MM.1S (cell line): ENCODE results near the gene GRK3.

Source experiments
- DNase-seq: peaks from one replicate; pipeline ENCODE4 v3.0.0-alpha.2; 2015
- H2AFZ ChIP-seq: fragments of 300-600 bp; sonication (generic); 2 replicates; pipeline ENCODE4 v1.6.0; 2016; ENCODE audit warnings: antibody characterized with exemption, low read length
- H3F3A ChIP-seq: fragments of 300-600 bp; sonication (generic); 2 replicates; pipeline ENCODE4 v1.6.1; 2016; ENCODE audit warnings: mild to moderate bottlenecking, antibody characterized with exemption, low read length, moderate library complexity, mixed read lengths; ENCODE audit not compliant: insufficient read depth
- H3K27ac ChIP-seq: fragments of 300-600 bp; sonication (generic); 2 replicates; pipeline ENCODE4 v1.5.1; 2016; ENCODE audit warnings: mild to moderate bottlenecking, low read length
- H3K27me3 ChIP-seq: fragments of 300-600 bp; sonication (generic); replicated peaks from 2 replicates; pipeline ENCODE4 v1.6.0; 2016; ENCODE audit warnings: low read length; ENCODE audit not compliant: insufficient read depth
- H3K36me3 ChIP-seq: fragments of 300-600 bp; sonication (generic); replicated peaks from 2 replicates; pipeline ENCODE4 v1.6.1; 2016; ENCODE audit warnings: mild to moderate bottlenecking, low read length, mixed read lengths; ENCODE audit not compliant: insufficient read depth
- H3K4me1 ChIP-seq: fragments of 300-600 bp; sonication (generic); 2 replicates; pipeline ENCODE4 v1.6.1; 2016; ENCODE audit warnings: low read length, mixed read lengths
- H3K4me2 ChIP-seq: fragments of 300-600 bp; sonication (generic); 2 replicates; pipeline ENCODE4 v1.6.0; 2016; ENCODE audit warnings: low read depth, low read length
- H3K4me3 ChIP-seq: fragments of 300-600 bp; sonication (generic); 2 replicates; pipeline ENCODE4 v1.5.1; 2016; ENCODE audit warnings: low read length, mixed read lengths
- H3K79me2 ChIP-seq: fragments of 300-600 bp; sonication (generic); 2 replicates; pipeline ENCODE4 v1.6.1; 2016; ENCODE audit warnings: mixed run types, low read length, mixed read lengths
- H3K9ac ChIP-seq: fragments of 300-600 bp; sonication (generic); 2 replicates; pipeline ENCODE4 v1.6.1; 2016; ENCODE audit warnings: low read length, mixed read lengths
- H3K9me2 ChIP-seq: fragments of 300-600 bp; sonication (generic); replicated peaks from 2 replicates; pipeline ENCODE4 v1.6.1; 2016; ENCODE audit warnings: mild to moderate bottlenecking, low read length, mixed read lengths; ENCODE audit not compliant: insufficient read depth
- H3K9me3 ChIP-seq: fragments of 300-600 bp; sonication (generic); replicated peaks from 2 replicates; pipeline ENCODE4 v1.6.1; 2016; ENCODE audit warnings: mild to moderate bottlenecking, low read length, mixed read lengths; ENCODE audit not compliant: insufficient read depth
- H4K20me1 ChIP-seq: fragments of 300-600 bp; sonication (generic); 2 replicates; pipeline ENCODE4 v1.6.1; 2016; ENCODE audit warnings: mild to moderate bottlenecking, low read length, moderate library complexity, mixed read lengths; ENCODE audit not compliant: insufficient read depth
- CTCF ChIP-seq: fragments of 300-600 bp; sonication (generic); IDR thresholded peaks from 2 replicates; pipeline ENCODE4 v1.5.1; 2016; ENCODE audit warnings: antibody characterized with exemption, low read length, mixed read lengths
- EZH2 ChIP-seq: fragments of 300-600 bp; sonication (generic); optimal IDR thresholded peaks from 2 replicates; pipeline ENCODE3; 2017; ENCODE audit warnings: low read depth, mild to moderate bottlenecking, antibody characterized with exemption, low read length, mixed read lengths
- EZH2phosphoT487 ChIP-seq: fragments of 300-600 bp; sonication (generic); IDR thresholded peaks from 2 replicates; pipeline ENCODE4 v1.6.1; 2018; ENCODE audit warnings: antibody characterized with exemption, low read length

GRK3 gene

DNA sequence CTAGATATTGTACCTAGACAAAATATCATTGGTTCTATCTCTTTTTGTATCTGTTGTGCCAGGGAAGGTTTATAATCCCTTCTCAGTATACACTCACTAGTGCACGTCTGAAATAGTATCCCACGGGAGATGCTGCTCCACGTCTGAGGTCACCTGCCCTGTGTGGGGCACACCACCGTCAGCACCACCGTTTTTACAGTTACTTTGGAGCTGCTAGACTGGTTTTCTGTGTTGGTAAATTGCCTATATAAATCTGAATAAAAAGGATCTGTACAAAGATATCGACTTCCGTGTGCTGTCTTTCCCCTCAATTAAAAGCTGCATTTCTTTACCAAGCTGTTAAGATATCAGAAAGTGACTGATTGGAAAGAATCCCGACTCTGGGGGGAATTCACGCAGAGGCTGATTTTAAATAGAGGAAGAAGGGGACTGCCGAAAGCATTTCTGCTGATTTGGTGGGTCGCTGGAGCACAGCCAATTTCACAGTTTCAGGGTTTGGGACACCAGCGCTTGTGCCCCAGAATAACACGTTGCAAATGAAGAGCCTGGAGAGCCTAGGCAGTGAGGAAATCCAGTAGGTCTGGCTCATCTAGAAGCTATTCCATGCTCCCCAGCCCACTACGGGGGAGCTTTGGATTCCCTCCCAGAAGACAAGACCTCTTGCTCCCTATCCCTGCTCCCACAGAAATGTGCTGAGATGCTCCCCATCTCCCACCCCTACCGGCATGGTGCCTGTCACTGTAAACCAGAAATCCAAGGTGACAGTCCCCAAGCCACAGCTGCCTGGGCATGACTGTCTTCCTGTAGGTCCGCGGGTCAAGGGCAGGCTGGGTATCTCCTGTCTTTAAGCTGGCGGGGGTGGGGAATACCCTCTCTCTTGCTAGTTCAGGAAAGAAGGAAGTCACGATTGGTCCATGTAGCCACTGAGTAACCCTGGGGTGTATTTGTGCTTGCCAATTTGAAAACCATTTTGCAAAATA, 164.8 kb downstream of the GRK3 start:
- H3K9ac ChIP-seq: no peak overlapping the region
- H3K79me2 ChIP-seq: no peaks in the 10 kb centered on the region
- H3F3A ChIP-seq: no peaks in the 10 kb centered on the region
- H3K4me3 ChIP-seq: no peak overlapping the region
- H3K4me1 ChIP-seq: no peaks in the 10 kb centered on the region
- no peaks in the 10 kb centered on the region for H3K9me2 ChIP-seq
- no peak overlapping the region for H2AFZ ChIP-seq
- no peaks in the 10 kb centered on the region for H3K9me3 ChIP-seq
- no peak for TF ChIP-seq EZH2phosphoT487
- TF ChIP-seq CTCF: no peak
- no peak for TF ChIP-seq EZH2
- H3K4me2 ChIP-seq: no peak overlapping the region
- no peaks in the 10 kb centered on the region for H4K20me1 ChIP-seq
- 0 out of 2 replicates have a peak, but pooled peaks cover 3% of the 10 kb centered on the region for H3K27me3 ChIP-seq
- no peaks in the 10 kb centered on the region for H3K36me3 ChIP-seq
- no peak overlapping the region for H3K27ac ChIP-seq
- DNase-seq: no peak

DNA sequence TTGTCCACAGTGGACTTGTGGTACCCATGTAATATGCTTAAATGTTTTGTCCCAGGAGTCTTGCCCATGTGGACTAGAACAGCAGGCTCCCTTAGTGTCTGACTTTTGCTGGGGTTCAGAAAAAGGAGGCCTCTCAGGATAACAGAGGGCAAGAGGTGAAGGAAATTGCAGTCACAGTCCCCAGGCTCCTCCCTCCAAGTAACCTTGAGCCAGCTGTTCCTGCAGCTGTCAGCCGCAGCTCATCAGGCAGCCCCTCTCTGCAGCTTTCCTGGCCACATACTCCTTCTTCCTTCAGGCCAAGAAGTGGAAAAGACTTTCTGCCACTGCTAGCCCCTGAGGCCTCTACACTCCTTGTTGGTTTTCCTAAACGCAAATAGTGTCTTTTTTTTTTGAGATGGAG, 171.2 kb downstream of the GRK3 start:
- Histone ChIP-seq H3K36me3 (no peaks in the 10 kb centered on the region), H3K9me2 (no peaks in the 10 kb centered on the region), H3K9ac (no peak overlapping the region), H3K27me3 (peaks cover 16% of the 10 kb centered on the region), H3F3A (no peaks in the 10 kb centered on the region), H3K4me3 (no peak overlapping the region), H3K27ac (no peak overlapping the region), H3K4me2 (no peak overlapping the region), H3K9me3 (no peaks in the 10 kb centered on the region), H3K79me2 (no peaks in the 10 kb centered on the region), H4K20me1 (no peaks in the 10 kb centered on the region), H2AFZ (no peak overlapping the region), H3K4me1 (no peaks in the 10 kb centered on the region)
- DNase-seq: no peak
- TF ChIP-seq CTCF: no peak
- TF ChIP-seq EZH2: no peak
- no peak for TF ChIP-seq EZH2phosphoT487

DNA sequence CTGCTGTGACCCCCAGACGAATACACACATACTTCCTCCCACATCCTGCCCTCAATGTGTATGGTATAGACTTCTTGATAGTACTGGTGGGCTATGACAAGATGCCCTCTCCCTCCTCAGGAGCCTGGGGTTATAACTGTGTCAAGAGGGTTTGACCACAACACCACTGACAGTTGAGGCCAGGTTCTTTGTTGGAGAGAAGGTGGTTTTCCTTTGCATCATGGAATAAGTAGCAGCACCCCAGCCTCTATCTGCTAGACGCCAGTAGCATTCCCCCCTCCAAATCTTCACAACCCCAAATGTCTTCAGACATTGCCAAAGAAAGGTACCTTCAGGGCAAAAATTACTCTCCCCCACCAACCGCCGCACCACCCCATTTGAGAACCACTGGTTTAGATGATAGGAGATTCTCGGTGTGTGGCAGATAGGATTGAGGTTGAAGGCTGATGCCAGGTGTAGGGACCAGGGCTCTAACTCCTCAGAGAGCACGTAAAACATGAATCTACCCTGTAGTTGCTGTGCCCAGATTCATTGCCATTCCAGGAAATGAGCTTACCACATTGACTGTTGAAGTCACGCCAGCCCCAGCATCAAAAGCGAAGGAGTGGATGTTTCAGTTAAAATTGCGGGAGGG, 172.0 kb downstream of the GRK3 start:
- no peak for DNase-seq
- no peaks in the 10 kb centered on the region for H3K9me3 ChIP-seq
- H3K27ac ChIP-seq: no peak overlapping the region
- no peaks in the 10 kb centered on the region for H3K4me1 ChIP-seq
- H2AFZ ChIP-seq: no peak overlapping the region
- no peaks in the 10 kb centered on the region for H4K20me1 ChIP-seq
- no peak overlapping the region for H3K9ac ChIP-seq
- no peaks in the 10 kb centered on the region for H3K36me3 ChIP-seq
- H3K9me2 ChIP-seq: no peaks in the 10 kb centered on the region
- no peak for TF ChIP-seq EZH2
- TF ChIP-seq CTCF: no peak
- TF ChIP-seq EZH2phosphoT487: no peak
- H3K4me3 ChIP-seq: no peak overlapping the region
- no peaks in the 10 kb centered on the region for H3F3A ChIP-seq
- H3K79me2 ChIP-seq: no peaks in the 10 kb centered on the region
- H3K4me2 ChIP-seq: no peak overlapping the region
- H3K27me3 ChIP-seq: peaks cover 16% of the 10 kb centered on the region
